ENCODE measurements around the gene CAMK1D.

GRCh38 chr10:12474727-12475412 is 125.5 kb downstream of the CAMK1D start:
- TF ChIP-seq ZFHX2 (tag by site-specific recombination; conservative IDR thresholded peaks at IDR 0.05) (no peak), CTCF (tag by site-specific recombination; IDR thresholded peaks at IDR 0.05) (no peak), INSM2 (tag by site-specific recombination; IDR thresholded peaks at IDR 0.05) (no peak), ZBTB21 (tag by site-specific recombination; IDR thresholded peaks at IDR 0.05) (no peak), ZNF423 (tag by site-specific recombination; IDR thresholded peaks at IDR 0.05) (no peak), PATZ1 (tag by site-specific recombination; IDR thresholded peaks at IDR 0.05) (no peak)

Data from HEK293 (cell line).